DOHH2 (cell line): Measurements from ENCODE around the gene OR2F1.

Experiments
- CTCF ChIP-seq: fragments of 200-600 bp; sonication (generic); IDR thresholded peaks from one replicate; pipeline ENCODE4 v1.5.1; 2014; ENCODE audit warnings: antibody characterized with exemption, mild to moderate bottlenecking, low read depth, low read length; ENCODE audit not compliant: poor library complexity, severe bottlenecking
- EZH2phosphoT487 ChIP-seq: fragments of 200-600 bp; sonication (generic); IDR thresholded peaks from 2 replicates; pipeline ENCODE4 v1.6.1; 2017; ENCODE audit warnings: borderline replicate concordance, mild to moderate bottlenecking, antibody characterized with exemption, low read length, moderate library complexity, mixed read lengths

GRCh38 chr7:143979998-143980397, 25.4 kb downstream of the OR2F1 start:
- no peak for TF ChIP-seq CTCF
- no peak for TF ChIP-seq EZH2phosphoT487
